HepG2 (cell line): ENCODE data around the gene CD68. TPM values are rescaled to one million over a fixed set of nuclear protein-coding genes. Genes with fewer than 3 reads are reported as not detected.

Experiments used
- BORCS8-MEF2B ChIP-seq: sonication (generic); formaldehyde crosslinking; IDR thresholded peaks from 2 replicates; pipeline ENCODE4 v1.8.0; 2022; ENCODE audit warnings: mild to moderate bottlenecking, missing genetic modification reagents
- CCAR2 ChIP-seq: fragments of 200-400 bp; formaldehyde crosslinking; optimal IDR thresholded peaks from 2 replicates; pipeline ENCODE3; 2018; ENCODE audit warnings: low read depth, mild to moderate bottlenecking, low read length, moderate library complexity
- GATAD1 ChIP-seq: IDR thresholded peaks from 2 replicates; pipeline ENCODE4 v1.6.1; 2016; ENCODE audit warnings: missing genetic modification reagents, missing compliant biosample characterization
- HNF4G ChIP-seq, 2 experiments: sonication (generic) in 1 of 2; formaldehyde crosslinking in 1 of 2; IDR thresholded peaks; 2 replicates each; pipeline versions ENCODE4 v1.4.0 to v1.6.1; 2011 to 2020; ENCODE audit warnings: borderline replicate concordance in 2 of 2, low read depth in 2 of 2, mild to moderate bottlenecking in 2 of 2, low read length in 1 of 2, missing genetic modification reagents in 1 of 2, moderate library complexity in 1 of 2
- NCOR1 ChIP-seq: fragments of 200-600 bp; sonication (generic); IDR thresholded peaks from 2 replicates; pipeline ENCODE4 v1.7.0; 2017; ENCODE audit warnings: antibody characterized with exemption, low read length, borderline replicate concordance
- NR1H2 ChIP-seq: sonication (generic); formaldehyde crosslinking; IDR thresholded peaks from 2 replicates; pipeline ENCODE4 v1.8.1; 2022; ENCODE audit warnings: low read depth, missing genetic modification reagents, borderline replicate concordance
- TBX2 ChIP-seq: sonication (generic); formaldehyde crosslinking; IDR thresholded peaks from 2 replicates; pipeline ENCODE4 v1.5.0; 2020; ENCODE audit warnings: missing genetic modification reagents, mild to moderate bottlenecking, borderline replicate concordance
- TCF7L2 ChIP-seq: IDR thresholded peaks from 2 replicates; pipeline ENCODE4 v1.6.1; 2011; ENCODE audit warnings: mild to moderate bottlenecking, low read depth, low read length, moderate library complexity
- ZNF878 ChIP-seq: sonication (generic); formaldehyde crosslinking; IDR thresholded peaks from 2 replicates; pipeline ENCODE4 v1.8.1; 2023; ENCODE audit warnings: mild to moderate bottlenecking, missing genetic modification reagents, moderate library complexity
- polyA plus RNA-seq, 8 experiments: library from polyadenylated mRNA; depleted of rRNA in 3 of 8; stranded (reverse) in 7 of 8; unstranded in 1 of 8; fragments of >200 nt; fragmentation: Illumina TruSeq in 4 of 8; extraction: Trizol in 4 of 8; gene quantifications; 2 replicates each; pipeline versions ENCODE4 v1.2.1 to v1.2.3, GENCODE V29; 2011 to 2016; ENCODE audit warnings: low read depth in 4 of 8, missing spikeins in 1 of 8, mixed read lengths in 1 of 8; ENCODE audit not compliant: insufficient read depth in 1 of 8
- total RNA-seq, 5 experiments: library from RNA; depleted of rRNA; stranded (reverse); fragments of >200 nt; fragmentation: Illumina TruSeq; extraction: Trizol; gene quantifications; 2 replicates each; pipeline ENCODE4 v1.2.3, GENCODE V29; 2016; ENCODE audit warnings: low read depth in 1 of 5
- TF ChIP-seq, protein P1 (sequence below): sonication (generic); formaldehyde crosslinking; IDR thresholded peaks from 2 replicates; pipeline ENCODE4 v1.5.1; 2020; ENCODE audit warnings: mild to moderate bottlenecking, missing genetic modification reagents, moderate library complexity
- TF ChIP-seq, protein P2 (sequence below): IDR thresholded peaks from 2 replicates; pipeline ENCODE4 v1.4.0; 2020; ENCODE audit warnings: mild to moderate bottlenecking, missing genetic modification reagents
- TF ChIP-seq, protein P3 (sequence below): sonication (generic); formaldehyde crosslinking; IDR thresholded peaks from 2 replicates; pipeline ENCODE4 v1.4.0; 2020; ENCODE audit warnings: missing genetic modification reagents, borderline replicate concordance
- TF ChIP-seq, protein P4 (sequence below): IDR thresholded peaks from 2 replicates; pipeline ENCODE4 v1.6.1; 2018; ENCODE audit warnings: missing genetic modification reagents, mild to moderate bottlenecking, missing compliant biosample characterization

The CD68 gene
- total and polyA plus RNA-seq, 2 of the 13 experiments (the other 11 are each of a cell fraction or from before 2014, with no cell fraction given) = 10.3 to 104 TPM

DNA sequence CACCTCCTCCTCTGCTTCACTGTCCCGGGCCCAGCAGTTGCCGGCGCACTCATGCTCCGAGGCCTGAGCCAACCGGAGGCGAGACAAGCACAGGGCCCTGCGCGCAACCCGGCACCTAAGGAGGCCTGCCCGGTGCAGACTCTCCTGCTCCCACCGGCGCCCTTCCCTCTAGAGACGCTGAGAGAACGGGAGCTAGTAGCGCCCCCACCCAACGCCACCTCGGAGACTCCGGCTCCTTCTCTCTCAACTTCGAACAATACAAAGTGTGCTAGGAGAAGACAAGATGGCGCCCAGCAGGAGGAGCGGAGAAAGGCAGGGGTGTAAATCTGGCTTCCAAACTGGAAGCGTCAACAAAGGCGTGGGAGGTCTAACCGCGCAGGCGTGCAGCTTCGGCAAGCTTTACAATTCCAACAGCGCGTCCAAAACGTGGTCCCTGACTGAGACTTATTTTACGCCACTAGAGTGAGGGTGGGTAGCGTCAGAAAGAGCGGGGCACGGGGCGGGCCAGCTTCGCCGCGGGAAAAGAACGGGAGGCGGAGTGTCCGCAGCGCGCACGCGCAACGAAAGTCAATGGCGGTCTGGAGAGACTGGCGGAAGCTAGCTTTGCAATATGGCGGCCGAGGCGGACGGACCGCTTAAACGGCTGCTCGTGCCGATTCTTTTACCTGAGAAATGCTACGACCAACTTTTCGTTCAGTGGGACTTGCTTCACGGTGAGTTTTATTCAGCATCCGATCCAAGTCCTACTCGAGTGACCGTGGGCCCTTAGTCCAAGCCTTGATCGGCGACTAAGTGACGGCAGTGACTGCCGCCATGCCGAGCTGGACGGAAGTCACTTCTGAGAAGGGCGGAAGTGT lies 4.0 kb downstream of the CD68 start, which contains the start of gene MPDU1 (continued):
- TF ChIP-seq, protein P1, sequence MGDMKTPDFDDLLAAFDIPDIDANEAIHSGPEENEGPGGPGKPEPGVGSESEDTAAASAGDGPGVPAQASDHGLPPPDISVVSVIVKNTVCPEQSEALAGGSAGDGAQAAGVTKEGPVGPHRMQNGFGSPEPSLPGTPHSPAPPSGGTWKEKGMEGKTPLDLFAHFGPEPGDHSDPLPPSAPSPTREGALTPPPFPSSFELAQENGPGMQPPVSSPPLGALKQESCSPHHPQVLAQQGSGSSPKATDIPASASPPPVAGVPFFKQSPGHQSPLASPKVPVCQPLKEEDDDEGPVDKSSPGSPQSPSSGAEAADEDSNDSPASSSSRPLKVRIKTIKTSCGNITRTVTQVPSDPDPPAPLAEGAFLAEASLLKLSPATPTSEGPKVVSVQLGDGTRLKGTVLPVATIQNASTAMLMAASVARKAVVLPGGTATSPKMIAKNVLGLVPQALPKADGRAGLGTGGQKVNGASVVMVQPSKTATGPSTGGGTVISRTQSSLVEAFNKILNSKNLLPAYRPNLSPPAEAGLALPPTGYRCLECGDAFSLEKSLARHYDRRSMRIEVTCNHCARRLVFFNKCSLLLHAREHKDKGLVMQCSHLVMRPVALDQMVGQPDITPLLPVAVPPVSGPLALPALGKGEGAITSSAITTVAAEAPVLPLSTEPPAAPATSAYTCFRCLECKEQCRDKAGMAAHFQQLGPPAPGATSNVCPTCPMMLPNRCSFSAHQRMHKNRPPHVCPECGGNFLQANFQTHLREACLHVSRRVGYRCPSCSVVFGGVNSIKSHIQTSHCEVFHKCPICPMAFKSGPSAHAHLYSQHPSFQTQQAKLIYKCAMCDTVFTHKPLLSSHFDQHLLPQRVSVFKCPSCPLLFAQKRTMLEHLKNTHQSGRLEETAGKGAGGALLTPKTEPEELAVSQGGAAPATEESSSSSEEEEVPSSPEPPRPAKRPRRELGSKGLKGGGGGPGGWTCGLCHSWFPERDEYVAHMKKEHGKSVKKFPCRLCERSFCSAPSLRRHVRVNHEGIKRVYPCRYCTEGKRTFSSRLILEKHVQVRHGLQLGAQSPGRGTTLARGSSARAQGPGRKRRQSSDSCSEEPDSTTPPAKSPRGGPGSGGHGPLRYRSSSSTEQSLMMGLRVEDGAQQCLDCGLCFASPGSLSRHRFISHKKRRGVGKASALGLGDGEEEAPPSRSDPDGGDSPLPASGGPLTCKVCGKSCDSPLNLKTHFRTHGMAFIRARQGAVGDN (CRISPR knock-in tag) = peak; percentile 98
- TF ChIP-seq, protein P2, sequence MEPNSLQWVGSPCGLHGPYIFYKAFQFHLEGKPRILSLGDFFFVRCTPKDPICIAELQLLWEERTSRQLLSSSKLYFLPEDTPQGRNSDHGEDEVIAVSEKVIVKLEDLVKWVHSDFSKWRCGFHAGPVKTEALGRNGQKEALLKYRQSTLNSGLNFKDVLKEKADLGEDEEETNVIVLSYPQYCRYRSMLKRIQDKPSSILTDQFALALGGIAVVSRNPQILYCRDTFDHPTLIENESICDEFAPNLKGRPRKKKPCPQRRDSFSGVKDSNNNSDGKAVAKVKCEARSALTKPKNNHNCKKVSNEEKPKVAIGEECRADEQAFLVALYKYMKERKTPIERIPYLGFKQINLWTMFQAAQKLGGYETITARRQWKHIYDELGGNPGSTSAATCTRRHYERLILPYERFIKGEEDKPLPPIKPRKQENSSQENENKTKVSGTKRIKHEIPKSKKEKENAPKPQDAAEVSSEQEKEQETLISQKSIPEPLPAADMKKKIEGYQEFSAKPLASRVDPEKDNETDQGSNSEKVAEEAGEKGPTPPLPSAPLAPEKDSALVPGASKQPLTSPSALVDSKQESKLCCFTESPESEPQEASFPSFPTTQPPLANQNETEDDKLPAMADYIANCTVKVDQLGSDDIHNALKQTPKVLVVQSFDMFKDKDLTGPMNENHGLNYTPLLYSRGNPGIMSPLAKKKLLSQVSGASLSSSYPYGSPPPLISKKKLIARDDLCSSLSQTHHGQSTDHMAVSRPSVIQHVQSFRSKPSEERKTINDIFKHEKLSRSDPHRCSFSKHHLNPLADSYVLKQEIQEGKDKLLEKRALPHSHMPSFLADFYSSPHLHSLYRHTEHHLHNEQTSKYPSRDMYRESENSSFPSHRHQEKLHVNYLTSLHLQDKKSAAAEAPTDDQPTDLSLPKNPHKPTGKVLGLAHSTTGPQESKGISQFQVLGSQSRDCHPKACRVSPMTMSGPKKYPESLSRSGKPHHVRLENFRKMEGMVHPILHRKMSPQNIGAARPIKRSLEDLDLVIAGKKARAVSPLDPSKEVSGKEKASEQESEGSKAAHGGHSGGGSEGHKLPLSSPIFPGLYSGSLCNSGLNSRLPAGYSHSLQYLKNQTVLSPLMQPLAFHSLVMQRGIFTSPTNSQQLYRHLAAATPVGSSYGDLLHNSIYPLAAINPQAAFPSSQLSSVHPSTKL (CRISPR knock-in tag) = peak; percentile 46; the same call in 1 of the 2 replicates
- no peak for TF ChIP-seq HNF4G (IDR thresholded peaks at IDR 0.05; ENCODE audit: borderline replicate concordance, low read depth, low read length)
- TF ChIP-seq HNF4G (CRISPR knock-in tag; IDR thresholded peaks at IDR 0.05; ENCODE audit: borderline replicate concordance, low read depth) = no peak
- TF ChIP-seq ZNF878 (CRISPR knock-in tag) = peak; percentile 41; the same call in 1 of the 2 replicates
- 0 out of 2 replicates have a peak, but pooled peaks have one; percentile 37 for TF ChIP-seq NR1H2 (CRISPR knock-in tag)
- TF ChIP-seq, protein P3, sequence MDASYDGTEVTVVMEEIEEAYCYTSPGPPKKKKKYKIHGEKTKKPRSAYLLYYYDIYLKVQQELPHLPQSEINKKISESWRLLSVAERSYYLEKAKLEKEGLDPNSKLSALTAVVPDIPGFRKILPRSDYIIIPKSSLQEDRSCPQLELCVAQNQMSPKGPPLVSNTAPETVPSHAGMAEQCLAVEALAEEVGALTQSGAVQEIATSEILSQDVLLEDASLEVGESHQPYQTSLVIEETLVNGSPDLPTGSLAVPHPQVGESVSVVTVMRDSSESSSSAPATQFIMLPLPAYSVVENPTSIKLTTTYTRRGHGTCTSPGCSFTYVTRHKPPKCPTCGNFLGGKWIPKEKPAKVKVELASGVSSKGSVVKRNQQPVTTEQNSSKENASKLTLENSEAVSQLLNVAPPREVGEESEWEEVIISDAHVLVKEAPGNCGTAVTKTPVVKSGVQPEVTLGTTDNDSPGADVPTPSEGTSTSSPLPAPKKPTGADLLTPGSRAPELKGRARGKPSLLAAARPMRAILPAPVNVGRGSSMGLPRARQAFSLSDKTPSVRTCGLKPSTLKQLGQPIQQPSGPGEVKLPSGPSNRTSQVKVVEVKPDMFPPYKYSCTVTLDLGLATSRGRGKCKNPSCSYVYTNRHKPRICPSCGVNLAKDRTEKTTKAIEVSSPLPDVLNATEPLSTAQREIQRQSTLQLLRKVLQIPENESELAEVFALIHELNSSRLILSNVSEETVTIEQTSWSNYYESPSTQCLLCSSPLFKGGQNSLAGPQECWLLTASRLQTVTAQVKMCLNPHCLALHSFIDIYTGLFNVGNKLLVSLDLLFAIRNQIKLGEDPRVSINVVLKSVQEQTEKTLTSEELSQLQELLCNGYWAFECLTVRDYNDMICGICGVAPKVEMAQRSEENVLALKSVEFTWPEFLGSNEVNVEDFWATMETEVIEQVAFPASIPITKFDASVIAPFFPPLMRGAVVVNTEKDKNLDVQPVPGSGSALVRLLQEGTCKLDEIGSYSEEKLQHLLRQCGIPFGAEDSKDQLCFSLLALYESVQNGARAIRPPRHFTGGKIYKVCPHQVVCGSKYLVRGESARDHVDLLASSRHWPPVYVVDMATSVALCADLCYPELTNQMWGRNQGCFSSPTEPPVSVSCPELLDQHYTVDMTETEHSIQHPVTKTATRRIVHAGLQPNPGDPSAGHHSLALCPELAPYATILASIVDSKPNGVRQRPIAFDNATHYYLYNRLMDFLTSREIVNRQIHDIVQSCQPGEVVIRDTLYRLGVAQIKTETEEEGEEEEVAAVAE (CRISPR knock-in tag) = peak; percentile 56; the same call in 1 of the 2 replicates
- TF ChIP-seq BORCS8-MEF2B (CRISPR knock-in tag) = peak; percentile 70
- TF ChIP-seq NCOR1 = peak; percentile 31; the same call in 1 of the 2 replicates
- TF ChIP-seq CCAR2 = no peak
- no peak for TF ChIP-seq TCF7L2
- peak; percentile 75 for TF ChIP-seq TBX2 (CRISPR knock-in tag)
- peak; percentile 95 for TF ChIP-seq GATAD1 (CRISPR knock-in tag)
- TF ChIP-seq, protein P4, sequence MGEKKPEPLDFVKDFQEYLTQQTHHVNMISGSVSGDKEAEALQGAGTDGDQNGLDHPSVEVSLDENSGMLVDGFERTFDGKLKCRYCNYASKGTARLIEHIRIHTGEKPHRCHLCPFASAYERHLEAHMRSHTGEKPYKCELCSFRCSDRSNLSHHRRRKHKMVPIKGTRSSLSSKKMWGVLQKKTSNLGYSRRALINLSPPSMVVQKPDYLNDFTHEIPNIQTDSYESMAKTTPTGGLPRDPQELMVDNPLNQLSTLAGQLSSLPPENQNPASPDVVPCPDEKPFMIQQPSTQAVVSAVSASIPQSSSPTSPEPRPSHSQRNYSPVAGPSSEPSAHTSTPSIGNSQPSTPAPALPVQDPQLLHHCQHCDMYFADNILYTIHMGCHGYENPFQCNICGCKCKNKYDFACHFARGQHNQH (CRISPR knock-in tag) = peak; percentile 82; the same call in 1 of the 2 replicates
